ENCODE measurements around the gene ZC3HAV1.

DNA sequence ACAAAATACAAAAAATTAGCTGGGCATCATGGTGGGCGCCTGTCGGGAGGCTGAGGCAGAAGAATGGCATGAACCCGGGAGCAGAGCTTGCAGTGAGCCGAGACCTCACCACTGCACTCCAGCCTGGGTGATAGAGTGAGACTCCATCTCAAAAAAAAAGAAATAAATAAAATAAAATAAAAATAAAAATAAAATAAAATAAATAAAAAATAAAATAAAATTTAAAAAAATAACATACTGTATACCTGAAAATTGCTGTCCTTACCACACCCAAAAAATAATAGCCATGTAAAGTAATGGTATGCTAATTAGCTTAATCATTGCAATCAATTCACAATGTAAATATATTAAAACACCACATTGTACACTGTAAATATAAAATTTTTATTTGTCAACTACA, 77.0 kb downstream of the ZC3HAV1 start:
- TF ChIP-seq, protein P1, sequence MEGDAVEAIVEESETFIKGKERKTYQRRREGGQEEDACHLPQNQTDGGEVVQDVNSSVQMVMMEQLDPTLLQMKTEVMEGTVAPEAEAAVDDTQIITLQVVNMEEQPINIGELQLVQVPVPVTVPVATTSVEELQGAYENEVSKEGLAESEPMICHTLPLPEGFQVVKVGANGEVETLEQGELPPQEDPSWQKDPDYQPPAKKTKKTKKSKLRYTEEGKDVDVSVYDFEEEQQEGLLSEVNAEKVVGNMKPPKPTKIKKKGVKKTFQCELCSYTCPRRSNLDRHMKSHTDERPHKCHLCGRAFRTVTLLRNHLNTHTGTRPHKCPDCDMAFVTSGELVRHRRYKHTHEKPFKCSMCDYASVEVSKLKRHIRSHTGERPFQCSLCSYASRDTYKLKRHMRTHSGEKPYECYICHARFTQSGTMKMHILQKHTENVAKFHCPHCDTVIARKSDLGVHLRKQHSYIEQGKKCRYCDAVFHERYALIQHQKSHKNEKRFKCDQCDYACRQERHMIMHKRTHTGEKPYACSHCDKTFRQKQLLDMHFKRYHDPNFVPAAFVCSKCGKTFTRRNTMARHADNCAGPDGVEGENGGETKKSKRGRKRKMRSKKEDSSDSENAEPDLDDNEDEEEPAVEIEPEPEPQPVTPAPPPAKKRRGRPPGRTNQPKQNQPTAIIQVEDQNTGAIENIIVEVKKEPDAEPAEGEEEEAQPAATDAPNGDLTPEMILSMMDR (IDR thresholded peaks at IDR 0.05; ENCODE audit: insufficient read depth, low read length): no peak
- TF ChIP-seq, protein P2, sequence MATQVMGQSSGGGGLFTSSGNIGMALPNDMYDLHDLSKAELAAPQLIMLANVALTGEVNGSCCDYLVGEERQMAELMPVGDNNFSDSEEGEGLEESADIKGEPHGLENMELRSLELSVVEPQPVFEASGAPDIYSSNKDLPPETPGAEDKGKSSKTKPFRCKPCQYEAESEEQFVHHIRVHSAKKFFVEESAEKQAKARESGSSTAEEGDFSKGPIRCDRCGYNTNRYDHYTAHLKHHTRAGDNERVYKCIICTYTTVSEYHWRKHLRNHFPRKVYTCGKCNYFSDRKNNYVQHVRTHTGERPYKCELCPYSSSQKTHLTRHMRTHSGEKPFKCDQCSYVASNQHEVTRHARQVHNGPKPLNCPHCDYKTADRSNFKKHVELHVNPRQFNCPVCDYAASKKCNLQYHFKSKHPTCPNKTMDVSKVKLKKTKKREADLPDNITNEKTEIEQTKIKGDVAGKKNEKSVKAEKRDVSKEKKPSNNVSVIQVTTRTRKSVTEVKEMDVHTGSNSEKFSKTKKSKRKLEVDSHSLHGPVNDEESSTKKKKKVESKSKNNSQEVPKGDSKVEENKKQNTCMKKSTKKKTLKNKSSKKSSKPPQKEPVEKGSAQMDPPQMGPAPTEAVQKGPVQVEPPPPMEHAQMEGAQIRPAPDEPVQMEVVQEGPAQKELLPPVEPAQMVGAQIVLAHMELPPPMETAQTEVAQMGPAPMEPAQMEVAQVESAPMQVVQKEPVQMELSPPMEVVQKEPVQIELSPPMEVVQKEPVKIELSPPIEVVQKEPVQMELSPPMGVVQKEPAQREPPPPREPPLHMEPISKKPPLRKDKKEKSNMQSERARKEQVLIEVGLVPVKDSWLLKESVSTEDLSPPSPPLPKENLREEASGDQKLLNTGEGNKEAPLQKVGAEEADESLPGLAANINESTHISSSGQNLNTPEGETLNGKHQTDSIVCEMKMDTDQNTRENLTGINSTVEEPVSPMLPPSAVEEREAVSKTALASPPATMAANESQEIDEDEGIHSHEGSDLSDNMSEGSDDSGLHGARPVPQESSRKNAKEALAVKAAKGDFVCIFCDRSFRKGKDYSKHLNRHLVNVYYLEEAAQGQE (IDR thresholded peaks at IDR 0.05; ENCODE audit: insufficient replicate concordance, low read depth): no peak
- no peak for TF ChIP-seq POLR2AphosphoS5 (IDR thresholded peaks at IDR 0.05; ENCODE audit: low read depth)

Measured in HL-60 (cell line).